ENCODE measurements around the gene LCE2B.

The LCE2B gene

DNA sequence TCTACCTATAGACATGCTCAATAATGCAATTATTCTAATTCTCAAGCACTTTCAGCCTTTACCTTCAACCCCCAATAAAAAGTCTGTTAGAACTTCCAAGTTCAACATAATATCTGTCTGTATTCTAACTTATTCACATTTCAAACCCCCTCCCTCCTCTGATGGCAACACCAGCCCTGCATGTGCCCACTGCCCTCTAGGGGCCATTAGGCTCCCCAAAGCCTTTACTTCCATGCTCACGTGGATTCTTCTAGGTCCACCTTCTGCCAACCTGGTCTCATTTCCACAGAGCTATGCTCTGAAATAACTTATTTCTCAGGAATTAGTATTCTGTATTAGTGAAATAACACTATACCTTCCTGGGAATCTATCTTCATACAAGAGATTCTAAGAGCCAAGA, 49.7 kb downstream of the LCE2B start:
- no peak for DNase-seq
